Fibroblast of gingiva (primary cell): ENCODE results near the gene ZFHX3.

ENCODE experiments used
- DNase-seq: peaks from one replicate; pipeline ENCODE4 v3.0.0-alpha.2; 2011; ENCODE audit warnings: low read depth

Gene ZFHX3

GRCh38 chr16:72847187-72848027 is 200.5 kb downstream of the ZFHX3 start:
- peak; percentile 14 for DNase-seq

DNA sequence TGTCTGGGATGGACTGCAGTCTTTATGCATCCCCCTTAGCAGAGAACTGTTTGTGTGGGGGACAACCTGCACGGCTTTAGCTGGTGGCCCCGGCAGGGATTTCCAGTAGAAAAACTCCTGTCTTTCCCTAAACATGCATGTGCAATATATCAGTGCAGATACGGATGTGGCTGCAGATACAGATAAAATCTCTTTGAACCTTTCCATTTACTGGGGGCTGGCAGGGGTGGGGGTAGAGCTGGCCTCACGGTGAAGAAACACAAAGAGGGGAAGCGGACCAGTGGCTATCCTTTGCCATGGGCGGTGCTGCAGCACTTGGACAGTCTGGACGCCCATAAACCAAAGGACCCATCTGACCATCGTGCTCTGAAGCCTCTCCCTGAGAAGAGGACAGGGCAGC is 201.3 kb downstream of the ZFHX3 start:
- no peak for DNase-seq

GRCh38 chr16:72845322-72846020 is 202.5 kb downstream of the ZFHX3 start:
- DNase-seq: no peak

DNA sequence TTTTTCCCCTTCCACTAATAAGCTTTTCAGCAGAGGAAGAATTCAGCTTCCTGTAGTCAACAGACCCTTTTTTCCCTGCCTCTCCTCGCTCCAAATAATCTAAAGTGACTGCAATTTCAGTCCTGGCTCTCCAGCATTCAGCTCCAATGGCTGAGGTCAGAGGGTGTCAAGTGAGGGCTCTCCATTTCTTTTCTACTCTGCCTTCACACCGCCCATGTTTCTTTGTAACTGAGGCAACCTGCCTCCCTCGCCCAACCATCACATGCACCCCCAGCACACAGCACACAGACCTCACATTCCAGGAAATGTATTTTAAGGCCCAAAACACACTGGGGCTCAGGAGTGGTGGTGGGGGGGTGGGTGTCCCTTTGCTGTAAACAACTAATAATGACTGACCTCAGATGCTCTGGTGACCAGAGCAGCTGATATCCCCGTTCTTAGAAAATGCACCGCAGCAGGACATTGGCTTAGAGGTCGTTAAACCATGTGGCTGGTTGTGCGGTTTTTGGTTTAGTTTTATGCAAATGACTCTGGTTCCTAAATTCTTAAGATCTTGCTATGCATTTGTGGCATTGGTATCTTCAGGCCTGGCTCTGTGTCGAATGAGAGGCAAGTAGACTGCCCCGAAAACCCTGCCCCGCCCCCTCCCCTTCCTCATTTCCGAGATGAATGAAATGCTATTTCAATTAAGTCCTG is 203.6 kb downstream of the ZFHX3 start:
- DNase-seq: no peak

DNA sequence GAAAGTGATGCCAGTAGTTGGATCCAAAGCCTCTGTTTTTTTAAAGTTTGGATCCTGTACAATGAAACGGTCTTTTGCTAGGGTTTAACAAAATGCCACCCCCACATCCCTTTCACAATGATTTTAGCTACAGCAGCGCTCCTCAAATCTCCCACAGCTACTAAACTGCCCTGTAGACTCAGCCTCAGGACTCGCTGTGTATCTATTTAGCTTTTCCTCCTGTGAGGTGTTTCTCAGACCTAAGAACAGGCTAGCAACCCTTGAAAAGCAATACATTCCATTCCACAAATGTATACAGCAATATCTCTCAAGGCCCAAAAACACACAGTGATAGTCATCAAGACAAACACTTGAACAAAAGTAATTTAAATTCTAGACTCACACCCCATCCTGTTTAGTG is 206.4 kb downstream of the ZFHX3 start:
- DNase-seq: peak; percentile 12

DNA sequence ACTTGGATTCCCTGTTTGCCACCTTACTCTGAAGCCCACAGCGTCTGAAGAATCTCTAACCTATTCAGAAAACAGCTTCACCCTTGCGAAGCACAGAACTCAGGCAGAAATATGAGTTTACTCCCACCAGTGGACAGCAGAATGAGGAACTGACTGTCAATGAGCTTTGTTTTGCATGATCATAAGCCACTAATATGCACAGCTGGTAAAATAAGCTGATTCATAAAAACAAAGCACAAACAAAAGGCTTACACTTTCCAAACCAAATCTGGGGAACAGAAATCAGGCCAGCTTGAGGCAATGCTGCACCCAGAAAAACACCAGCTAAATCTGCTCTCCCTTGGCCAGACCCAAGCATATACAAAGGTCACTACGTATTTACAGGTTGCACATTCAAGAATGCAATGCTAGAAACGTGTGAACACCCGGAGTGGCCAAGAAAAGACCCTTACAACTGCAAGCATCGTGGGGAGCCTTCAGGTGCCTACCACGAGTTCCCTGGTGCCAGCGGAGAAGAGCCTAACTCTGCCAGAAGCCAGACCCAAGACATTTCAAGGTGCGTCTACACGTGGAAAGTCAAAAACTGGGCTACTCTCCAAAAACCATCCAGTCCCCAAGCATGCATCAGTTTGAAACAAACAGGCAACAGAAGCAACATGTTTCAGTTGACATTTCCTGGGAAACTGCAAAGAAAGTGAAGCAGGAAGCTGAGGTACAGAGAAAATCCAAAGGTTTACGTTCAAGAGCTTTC is 207.1 kb downstream of the ZFHX3 start:
- DNase-seq: peak; percentile 14

GRCh38 chr16:72838951-72839350 is 209.0 kb downstream of the ZFHX3 start:
- DNase-seq: no peak

DNA sequence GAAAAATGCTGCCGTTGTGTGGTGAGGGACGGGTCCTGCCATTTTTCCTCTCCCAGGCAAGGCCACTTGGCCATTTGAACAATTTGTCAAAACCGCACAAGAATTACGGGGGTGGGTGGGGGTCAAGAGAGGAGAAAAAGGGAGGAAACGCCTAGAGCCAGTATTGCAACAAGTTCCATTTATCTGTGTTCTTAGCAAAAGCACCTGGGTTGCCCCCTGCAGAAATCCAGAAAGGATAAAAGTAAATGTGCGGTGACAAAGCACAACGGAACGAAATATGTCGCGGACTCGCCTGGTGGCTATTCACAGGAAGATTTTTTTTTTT is 209.4 kb downstream of the ZFHX3 start:
- DNase-seq: no peak

GRCh38 chr16:72837846-72838585 is 209.9 kb downstream of the ZFHX3 start:
- no peak for DNase-seq

DNA sequence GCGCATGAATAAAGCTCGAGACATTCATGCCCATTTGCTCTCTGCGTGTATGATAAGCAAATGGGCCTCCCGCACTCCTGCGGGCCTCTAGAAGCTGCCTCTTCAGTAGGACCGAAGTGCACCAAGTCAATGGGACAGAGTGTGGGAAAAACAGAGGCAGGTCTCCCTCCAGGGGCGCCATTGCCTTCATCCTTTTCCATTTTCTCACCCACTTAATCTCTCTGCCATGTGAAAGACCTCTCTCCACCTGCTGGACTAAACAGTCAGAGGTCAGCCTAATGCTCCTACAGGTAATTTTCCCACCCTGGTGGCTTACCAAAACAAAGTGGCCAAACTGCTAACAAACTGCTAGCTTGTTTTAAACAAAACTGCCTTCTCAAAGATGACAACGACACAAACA is 210.9 kb downstream of the ZFHX3 start:
- no peak for DNase-seq

GRCh38 chr16:72836181-72836580 is 211.7 kb downstream of the ZFHX3 start:
- no peak for DNase-seq

- no peak for DNase-seq
These were observed 212.8 kb downstream of the ZFHX3 start for GRCh38 chr16:72835086-72835485.

- DNase-seq: no peak
These were observed 213.4 kb downstream of the ZFHX3 start for GRCh38 chr16:72834499-72834898.

- no peak for DNase-seq
These were observed 214.0 kb downstream of the ZFHX3 start for GRCh38 chr16:72833969-72834368.

DNA sequence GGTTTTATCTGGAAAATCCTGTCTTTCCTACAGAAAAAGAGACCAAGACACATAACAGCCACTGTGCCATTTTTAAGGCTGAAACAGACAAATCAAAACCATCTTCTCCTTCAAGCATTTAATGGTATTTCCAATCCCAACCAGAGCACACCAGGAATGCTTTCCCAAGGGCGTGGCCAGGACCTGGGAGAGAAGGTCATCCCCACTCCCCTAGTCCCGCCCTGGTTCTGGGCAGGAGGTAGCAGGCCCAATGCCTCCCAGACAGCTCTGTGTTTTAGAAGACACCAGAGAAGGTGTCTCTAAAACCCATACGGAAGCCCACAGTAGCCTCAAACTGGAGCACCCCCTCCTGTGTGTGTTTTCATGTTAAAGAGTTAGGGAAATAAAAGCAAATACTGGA is 214.4 kb downstream of the ZFHX3 start:
- no peak for DNase-seq

DNA sequence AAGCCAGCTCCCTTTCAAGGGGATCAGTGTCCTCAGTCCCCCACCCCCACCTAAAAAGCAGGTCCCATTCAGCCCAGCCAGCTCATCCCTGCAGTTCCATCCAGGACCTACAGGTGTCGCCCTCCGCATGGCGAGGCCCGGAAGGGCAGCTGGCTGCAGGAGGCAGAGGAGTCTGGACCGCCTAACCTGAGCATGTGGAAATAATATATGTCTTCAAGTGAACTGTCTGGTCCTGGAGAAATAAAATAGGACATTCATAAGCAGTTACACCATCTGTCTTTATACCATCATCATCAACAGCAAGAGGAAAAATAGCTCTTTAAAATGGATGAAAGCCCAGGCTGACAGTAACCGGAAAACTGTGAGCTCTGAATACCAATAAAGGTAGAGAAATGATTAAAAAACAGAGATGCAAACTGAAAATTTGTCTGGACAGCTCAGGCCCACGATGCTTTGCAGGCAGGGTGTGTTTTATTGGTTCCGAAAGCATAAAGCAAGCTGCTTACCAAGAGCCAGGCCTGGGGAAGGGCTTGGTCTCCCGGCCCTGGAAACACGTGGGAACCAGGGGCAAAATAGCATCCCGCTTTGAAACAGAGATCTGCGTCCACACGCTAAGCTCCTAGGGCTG is 215.2 kb downstream of the ZFHX3 start:
- peak; percentile 77 for DNase-seq

DNA sequence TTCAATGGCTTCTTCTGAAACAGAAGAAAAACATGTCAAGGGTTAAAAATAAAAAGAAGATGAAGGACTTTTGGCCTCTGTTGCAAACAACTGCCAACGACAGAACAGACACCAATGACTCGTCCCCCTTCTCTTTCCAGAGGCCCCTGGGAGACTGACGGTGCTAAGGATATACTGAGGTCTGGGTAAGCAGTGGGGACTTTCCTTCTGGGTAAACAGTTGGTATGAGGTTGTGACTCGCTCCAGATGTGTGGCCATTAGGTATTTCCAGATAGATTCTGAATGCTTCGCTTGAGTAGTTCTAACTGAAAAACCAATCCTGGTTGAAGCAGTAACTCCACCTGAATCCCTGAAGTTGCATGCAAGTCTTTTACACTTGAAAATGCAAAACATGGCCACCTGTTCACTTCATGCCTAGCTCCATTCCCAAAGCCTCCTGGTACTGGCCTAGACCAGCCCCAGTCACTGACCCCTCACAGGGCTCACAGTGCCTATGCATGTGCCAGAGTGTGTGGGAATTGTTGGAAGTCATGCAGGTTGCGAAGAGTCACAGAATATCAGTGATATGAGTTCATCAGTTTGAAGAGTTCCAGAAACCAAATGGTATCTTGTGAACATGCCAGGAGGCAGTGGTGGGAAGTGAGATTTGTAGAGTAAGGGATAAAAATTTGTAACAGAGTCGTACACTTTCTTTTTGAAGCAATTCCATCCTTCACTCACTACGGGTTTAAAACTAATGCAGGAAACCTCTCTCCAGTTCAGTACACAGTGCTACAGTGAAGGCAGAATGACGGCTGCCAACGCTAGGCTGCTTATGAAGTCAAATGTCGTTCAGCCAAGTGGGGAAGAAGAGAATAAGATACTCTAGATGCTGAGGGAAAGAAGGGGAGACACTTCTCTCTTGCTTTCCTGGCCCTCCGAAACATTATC is 217.8 kb downstream of the ZFHX3 start:
- no peak for DNase-seq

GRCh38 chr16:72827866-72828265 is 220.1 kb downstream of the ZFHX3 start:
- no peak for DNase-seq

DNA sequence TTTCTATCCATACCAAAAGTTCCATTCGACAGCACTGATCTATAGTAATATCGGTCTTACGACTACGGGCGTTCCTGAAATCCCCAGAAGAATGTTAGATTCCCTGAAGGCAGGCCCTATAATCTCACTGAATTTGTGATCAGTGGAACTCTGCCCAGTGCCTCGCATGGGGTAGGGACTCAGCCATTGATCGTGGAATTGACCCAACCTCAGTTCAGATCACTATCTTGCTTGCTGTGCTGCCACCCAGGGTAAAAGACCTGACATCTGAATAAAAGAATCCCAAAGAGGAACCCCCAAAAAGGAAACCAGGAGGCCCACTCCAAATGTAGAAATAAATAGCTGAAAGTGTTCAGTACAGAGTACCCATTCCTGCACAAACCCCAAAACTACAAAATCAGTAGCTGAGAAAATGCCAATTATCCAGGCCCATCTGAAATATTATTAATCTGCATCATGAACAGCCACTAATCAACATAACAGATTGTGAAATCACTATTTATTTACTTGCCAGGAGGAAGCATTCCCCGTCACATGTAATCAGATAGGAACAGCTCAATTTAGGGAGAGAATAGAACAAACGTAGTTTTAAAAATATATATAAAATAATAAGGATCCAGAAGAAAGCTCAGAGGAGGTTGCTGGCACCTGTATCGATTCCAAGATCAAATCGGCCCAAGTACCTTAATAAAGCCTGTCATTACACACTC is 221.9 kb downstream of the ZFHX3 start:
- DNase-seq: no peak
